Pancreas (tissue), 10 donors: ENCODE results near the gene PRR5. TPM values are rescaled to one million over a fixed set of nuclear protein-coding genes. Genes with fewer than 3 reads are reported as not detected.

Experiments used
- ATAC-seq, 4 donors: fragments of 200-7000 bp; cut with Tn5 transposase; one replicate each; pipeline versions ENCODE4 v1.8.0 to v1.9.1; 2020; ENCODE audit warnings: mild to moderate bottlenecking in 4 of 4, moderate library complexity in 4 of 4
- DNase-seq, 6 donors: peaks; one replicate each; pipeline ENCODE4 v3.0.0-alpha.2; 2020
- FAIRE-seq: peaks from 2 replicates; lab custom pipeline; 2012; peaks lifted over from hg19 to GRCh38; lab: Jason Lieb, UNC
- H3K27ac ChIP-seq, 4 donors: fragments of 200-600 bp; sonication (generic); 1 replicate in 3 of 4; 2 replicates in 1 of 4; pipeline versions ENCODE4 v1.5.0 to v1.8.0; 2020
- H3K27me3 ChIP-seq, 4 donors: fragments of 200-600 bp; one replicate each; pipeline ENCODE4 v1.8.0; 2021
- H3K36me3 ChIP-seq, 3 donors: fragments of 200-600 bp; sonication (generic) in 1 of 3; one replicate each; pipeline versions ENCODE4 v1.5.0 to v1.8.0; 2020 to 2021
- H3K4me1 ChIP-seq, 3 donors: fragments of 200-600 bp; one replicate each; pipeline ENCODE4 v1.8.0; 2021
- H3K4me3 ChIP-seq, 4 donors: fragments of 200-600 bp; sonication (generic) in 2 of 4; one replicate each; pipeline versions ENCODE4 v1.5.0 to v1.8.0; 2020 to 2021
- H3K9me3 ChIP-seq, 4 donors: fragments of 200-600 bp; one replicate each; pipeline ENCODE4 v1.8.0; 2021
- CTCF ChIP-seq, 4 donors: fragments of 200-600 bp; sonication (generic) in 3 of 4; IDR thresholded peaks; one replicate each; pipeline versions ENCODE4 v1.5.0 to v1.8.0; 2021; ENCODE audit warnings: antibody characterized with exemption in 4 of 4
- WGBS, 2 donors: extraction: QIAGEN DNeasy Blood & Tissue Kit; methylation state at CpG; one replicate each; pipeline ENCODE4 v1.1.7; 2013; 5-methylcytosine and 5-hydroxymethylcytosine counted together
- intact Hi-C, 3 donors: fragments of 100-400 bp; cut with DNase I; formaldehyde crosslinking; loops; one replicate each; pipeline versions ENCODE4 v1.11.1 to v1.14.2; 2022
- polyA plus RNA-seq, 2 donors: library from polyadenylated mRNA; stranded (reverse); fragments of 200-250 nt; gene quantifications; one replicate each; pipeline ENCODE4 v1.2.3, GENCODE V29; 2013
- total RNA-seq, 6 donors: library from RNA; stranded (reverse); fragmentation: NEBNext Ultra II Directional in 4 of 6; extraction: Animal tissue kit (Norgen Biotek cat#: 25700) in 4 of 6; gene quantifications; one replicate each; pipeline versions ENCODE4 v1.2.1 to v1.2.4, GENCODE V29; 2021 to 2023
- donor health status: healthy with polysubstance abuse.
- donor health status: DM: no; HTN: no; CAD: no; lungs with moderate emphysema.
- donor health status: DM: no; HTN: no; CAD: no.
- donor health status: control.
- donor health status: control.
- donor health status: Bipolar disorder and iron deficiency.
- donor health status: DM: yes; HTN: yes; CAD: no.
- donor health status: DM: no; HTN: no; CAD: no.
- donor health status: DM: no; HTN: no; CAD: no.
- donor health status: DM: yes; HTN: yes; CAD: no.

PRR5 gene
- total and polyA plus RNA-seq, 8 donors = 7.0 to 23.0 (median 10.1) TPM

GRCh38 chr22:44754998-44755397 lies 53.0 kb downstream of the PRR5 start:
- peaks cover 10 to 19% (median 14%) of the 10 kb centered on the region in 3 donors for H3K4me1 ChIP-seq
- 51 to 54% methylated on average over 7 of the region's 7 CpGs for WGBS, 2 donors
- ATAC-seq (peak; percentile 21 to 28 (median 24)), FAIRE-seq (no peak), DNase-seq (no peak)
- no peak overlapping the region for H3K4me3 ChIP-seq
- no peak for TF ChIP-seq CTCF (IDR thresholded peaks at IDR 0.05)
- no peaks in the 10 kb centered on the region for H3K27me3 ChIP-seq
- intact Hi-C loops = no loop called here
- no peaks in the 10 kb centered on the region for H3K36me3 ChIP-seq
- peak overlapping the region in 3 of 4 donors; percentile 55 to 84 (median 57) for H3K27ac ChIP-seq
- no peaks in the 10 kb centered on the region for H3K9me3 ChIP-seq

- H3K9me3 ChIP-seq = no peaks in the 10 kb centered on the region
- intact Hi-C loops = no loop called here
- peak in 1 of 4 donors; percentile 27 for ATAC-seq
- H3K36me3 ChIP-seq = no peaks in the 10 kb centered on the region
- H3K27ac ChIP-seq = peak overlapping the region; percentile 39 to 84 (median 56)
- no peak overlapping the region for H3K4me3 ChIP-seq
- no peak for TF ChIP-seq CTCF (IDR thresholded peaks at IDR 0.05)
- no peak for FAIRE-seq
- no peak for DNase-seq
- H3K27me3 ChIP-seq = no peaks in the 10 kb centered on the region
- peaks cover 10 to 19% (median 14%) of the 10 kb centered on the region in 3 donors for H3K4me1 ChIP-seq
- 54 to 56% methylated on average over 6 of the region's 6 CpGs for WGBS, 2 donors
These were observed 53.4 kb downstream of the PRR5 start for GRCh38 chr22:44755417-44755816.

GRCh38 chr22:44755956-44756361 lies 54.0 kb downstream of the PRR5 start:
- H3K4me3 ChIP-seq = no peak overlapping the region
- FAIRE-seq = no peak
- peak in 3 of 6 donors; percentile 59 to 71 (median 68) for DNase-seq
- peak overlapping the region; percentile 39 to 84 (median 56) for H3K27ac ChIP-seq
- ATAC-seq = peak; percentile 60 to 77 (median 66)
- no peak for TF ChIP-seq CTCF (IDR thresholded peaks at IDR 0.05)
- WGBS, 2 donors = 10 to 16% methylated on average over 9 of the region's 9 CpGs
- H3K4me1 ChIP-seq = peaks cover 10 to 19% (median 14%) of the 10 kb centered on the region in 3 donors
- intact Hi-C loops = no loop called here
- H3K36me3 ChIP-seq = no peaks in the 10 kb centered on the region
- H3K9me3 ChIP-seq = no peaks in the 10 kb centered on the region
- no peaks in the 10 kb centered on the region for H3K27me3 ChIP-seq

- DNase-seq = no peak
- H3K27ac ChIP-seq = no peak overlapping the region
- H3K4me3 ChIP-seq = no peak overlapping the region
- ATAC-seq = no peak
- H3K36me3 ChIP-seq = no peaks in the 10 kb centered on the region
- 67 to 73% methylated on average over 11 of the region's 11 CpGs for WGBS, 2 donors
- H3K9me3 ChIP-seq = no peaks in the 10 kb centered on the region
- intact Hi-C loops = no loop called here
- FAIRE-seq = no peak
- peaks cover 10 to 19% (median 14%) of the 10 kb centered on the region in 3 donors for H3K4me1 ChIP-seq
- no peaks in the 10 kb centered on the region for H3K27me3 ChIP-seq
- TF ChIP-seq CTCF (IDR thresholded peaks at IDR 0.05) = no peak
These were observed 56.5 kb downstream of the PRR5 start for GRCh38 chr22:44758344-44758973.

- H3K36me3 ChIP-seq = no peaks in the 10 kb centered on the region
- no peaks in the 10 kb centered on the region for H3K27me3 ChIP-seq
- H3K27ac ChIP-seq = no peak overlapping the region
- FAIRE-seq (no peak), ATAC-seq (no peak), DNase-seq (no peak)
- intact Hi-C loops = no loop called here
- no peak for TF ChIP-seq CTCF (IDR thresholded peaks at IDR 0.05)
- 76 to 94% methylated on average over 6 of the region's 6 CpGs for WGBS, 2 donors
- H3K4me1 ChIP-seq = peaks cover 10 to 19% (median 11%) of the 10 kb centered on the region in 3 donors
- no peak overlapping the region for H3K4me3 ChIP-seq
- no peaks in the 10 kb centered on the region for H3K9me3 ChIP-seq
These were observed 57.0 kb downstream of the PRR5 start for GRCh38 chr22:44759001-44759400.
